ENCODE data around the gene EFEMP2. TPM values are rescaled to one million over a fixed set of nuclear protein-coding genes. Genes with fewer than 3 reads are reported as not detected.

Gene EFEMP2
- total RNA-seq, 1 experiment from 2014 or later = 26.2 TPM

DNA sequence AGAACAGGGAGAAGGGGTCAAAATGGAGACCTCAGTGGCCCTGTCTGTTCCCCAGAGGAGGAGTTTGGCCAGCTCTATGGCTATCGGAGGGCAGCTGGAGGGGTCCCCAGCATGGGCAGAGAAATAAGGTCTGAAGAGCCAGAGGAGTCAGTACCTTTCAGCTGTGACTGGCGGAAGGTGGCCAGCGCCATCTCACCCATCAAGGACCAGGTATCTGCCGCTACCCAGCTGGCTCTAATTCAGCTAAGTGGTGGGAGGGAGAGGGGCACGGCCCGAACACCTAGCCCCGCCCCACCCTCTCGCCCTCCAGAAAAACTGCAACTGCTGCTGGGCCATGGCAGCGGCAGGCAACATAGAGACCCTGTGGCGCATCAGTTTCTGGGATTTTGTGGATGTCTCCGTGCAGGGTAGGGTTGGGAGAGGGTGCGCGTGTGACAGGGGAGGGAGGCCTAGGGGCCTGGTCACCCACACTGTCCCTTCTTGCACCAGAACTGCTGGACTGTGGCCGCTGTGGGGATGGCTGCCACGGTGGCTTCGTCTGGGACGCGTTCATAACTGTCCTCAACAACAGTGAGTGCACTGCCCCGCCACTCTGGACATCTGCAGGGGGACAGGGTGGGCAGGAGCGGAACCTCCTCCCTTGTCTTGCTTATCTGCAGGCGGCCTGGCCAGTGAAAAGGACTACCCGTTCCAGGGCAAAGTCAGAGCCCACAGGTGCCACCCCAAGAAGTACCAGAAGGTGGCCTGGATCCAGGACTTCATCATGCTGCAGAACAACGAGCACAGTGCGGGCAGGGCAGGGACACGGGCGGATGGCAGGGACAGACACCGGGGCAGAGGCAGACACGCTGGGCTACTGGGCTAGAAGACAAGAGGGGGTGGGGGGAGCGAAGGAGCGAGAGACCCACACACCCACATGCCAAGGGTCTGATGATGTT is 9.8 kb upstream of the EFEMP2 start:
- no peak overlapping the region for H3K27ac ChIP-seq (ENCODE audit: insufficient read length, low read depth, low read length)
- H2BK15ac ChIP-seq (ENCODE audit: low read depth, low read length) = no peak overlapping the region
- H3K79me1 ChIP-seq (ENCODE audit: insufficient read depth, low read depth, low read length, poor library complexity, severe bottlenecking) = no peaks in the 10 kb centered on the region
- no peak overlapping the region for H3K4me2 ChIP-seq (ENCODE audit: insufficient read depth, insufficient read length, low read length)
- no peaks in the 10 kb centered on the region; a peak in 1 of 5 replicates for H3K9me3 Mint-ChIP-seq
- H3K18ac ChIP-seq (ENCODE audit: insufficient read length, low read depth, low read length) = no peak overlapping the region
- H3K9ac ChIP-seq (ENCODE audit: extremely low read depth, insufficient read length, low read length) = no peak overlapping the region
- H2BK5ac ChIP-seq (ENCODE audit: insufficient read length, low read length) = no peak overlapping the region
- H2BK20ac ChIP-seq (ENCODE audit: low read depth, low read length, poor library complexity, severe bottlenecking) = no peak overlapping the region
- H3K23me2 ChIP-seq (ENCODE audit: insufficient read length, low read depth, low read length, poor library complexity, severe bottlenecking) = no peaks in the 10 kb centered on the region
- H2AFZ ChIP-seq (ENCODE audit: low read length) = no peak overlapping the region
- H3K36me3 Mint-ChIP-seq (ENCODE audit: insufficient read depth in 1 of 3, low read depth in 3 of 3) = peaks cover 35 to 56% (median 53%) of the 10 kb centered on the region in 3 experiments
- H3K27me3 ChIP-seq (ENCODE audit: insufficient read depth, low read length) = no peaks in the 10 kb centered on the region
- H3K4me1 Mint-ChIP-seq = peaks cover 4 to 16% of the 10 kb centered on the region in 2 experiments
- WGBS (ENCODE audit: extremely low coverage, insufficient read length, low lambda C conversion rate) = no CpG with 5 or more reads among the region's 30 CpGs
- no peak overlapping the region for H4K5ac ChIP-seq (ENCODE audit: insufficient read length, low read depth, low read length)
- no peak overlapping the region for H2BK12ac ChIP-seq (ENCODE audit: insufficient read length, low read depth, low read length)
- H3K27ac Mint-ChIP-seq = no peak overlapping the region
- no peak overlapping the region for H3K23ac ChIP-seq (ENCODE audit: insufficient read length, low read depth, low read length)
- H3K4ac ChIP-seq (ENCODE audit: low read depth, low read length) = no peak overlapping the region
- no peak overlapping the region for H2AK5ac ChIP-seq (ENCODE audit: insufficient read length, low read length)
- H3K9me3 ChIP-seq (ENCODE audit: control insufficient read depth, low read depth, low read length) = no peaks in the 10 kb centered on the region
- H3K27me3 Mint-ChIP-seq (ENCODE audit: low read depth) = peaks cover 7% of the 10 kb centered on the region
- no peak overlapping the region for H3K56ac ChIP-seq (ENCODE audit: insufficient read length, low read depth, low read length)
- DNase-seq = no peak
- peaks cover under 1% of the 10 kb centered on the region; the same call in 1 of the 2 replicates for H3K4me1 ChIP-seq (ENCODE audit: insufficient read depth, low read length)
- no peak overlapping the region for H3K14ac ChIP-seq (ENCODE audit: insufficient read depth, low read length)
- H3K79me2 ChIP-seq (ENCODE audit: insufficient read depth, low read length) = no peaks in the 10 kb centered on the region
- H4K20me1 ChIP-seq (ENCODE audit: control insufficient read depth, insufficient read depth, insufficient read length) = no peaks in the 10 kb centered on the region
- H4K8ac ChIP-seq (replicated peaks; ENCODE audit: insufficient read length, low read depth, low read length) = no peak overlapping the region
- TF ChIP-seq, protein P1, sequence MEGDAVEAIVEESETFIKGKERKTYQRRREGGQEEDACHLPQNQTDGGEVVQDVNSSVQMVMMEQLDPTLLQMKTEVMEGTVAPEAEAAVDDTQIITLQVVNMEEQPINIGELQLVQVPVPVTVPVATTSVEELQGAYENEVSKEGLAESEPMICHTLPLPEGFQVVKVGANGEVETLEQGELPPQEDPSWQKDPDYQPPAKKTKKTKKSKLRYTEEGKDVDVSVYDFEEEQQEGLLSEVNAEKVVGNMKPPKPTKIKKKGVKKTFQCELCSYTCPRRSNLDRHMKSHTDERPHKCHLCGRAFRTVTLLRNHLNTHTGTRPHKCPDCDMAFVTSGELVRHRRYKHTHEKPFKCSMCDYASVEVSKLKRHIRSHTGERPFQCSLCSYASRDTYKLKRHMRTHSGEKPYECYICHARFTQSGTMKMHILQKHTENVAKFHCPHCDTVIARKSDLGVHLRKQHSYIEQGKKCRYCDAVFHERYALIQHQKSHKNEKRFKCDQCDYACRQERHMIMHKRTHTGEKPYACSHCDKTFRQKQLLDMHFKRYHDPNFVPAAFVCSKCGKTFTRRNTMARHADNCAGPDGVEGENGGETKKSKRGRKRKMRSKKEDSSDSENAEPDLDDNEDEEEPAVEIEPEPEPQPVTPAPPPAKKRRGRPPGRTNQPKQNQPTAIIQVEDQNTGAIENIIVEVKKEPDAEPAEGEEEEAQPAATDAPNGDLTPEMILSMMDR (conservative IDR thresholded peaks at IDR 0.05) = no peak
- H3T11ph ChIP-seq (ENCODE audit: low read length) = no peak overlapping the region
- H2BK120ac ChIP-seq (ENCODE audit: low read depth, low read length, poor library complexity, severe bottlenecking) = no peak overlapping the region
- H3K4me3 Mint-ChIP-seq = no peak overlapping the region
- no peak overlapping the region for H4K91ac ChIP-seq (ENCODE audit: insufficient read length, low read depth, low read length)

Measured in H9 (cell line).